Endothelial cell of umbilical vein (primary cell): ENCODE measurements around the gene LINC01488.

Experiments used
- POLR2A ChIP-seq: IDR thresholded peaks from 2 replicates; pipeline ENCODE4 v1.6.1; 2012; ENCODE audit warnings: low read depth, mild to moderate bottlenecking, control low read depth, low read length
- POLR2AphosphoS5 ChIP-seq: IDR thresholded peaks from 2 replicates; pipeline ENCODE4 v1.6.1; 2012; ENCODE audit warnings: low read depth, mild to moderate bottlenecking, control low read depth, low read length, moderate library complexity; ENCODE audit not compliant: insufficient read depth
- TF ChIP-seq, protein P1 (sequence below), 2 donors: IDR thresholded peaks; 1 replicate in 1 of 2; 2 replicates in 1 of 2; pipeline ENCODE4 v1.5.1; 2011; ENCODE audit warnings: low read length in 2 of 2, mild to moderate bottlenecking in 2 of 2, moderate library complexity in 2 of 2, control low read depth in 1 of 2, inconsistent platforms in 1 of 2, low read depth in 1 of 2; ENCODE audit not compliant: insufficient read depth in 1 of 2; ENCODE audit errors: extremely low read depth in 1 of 2

DNA sequence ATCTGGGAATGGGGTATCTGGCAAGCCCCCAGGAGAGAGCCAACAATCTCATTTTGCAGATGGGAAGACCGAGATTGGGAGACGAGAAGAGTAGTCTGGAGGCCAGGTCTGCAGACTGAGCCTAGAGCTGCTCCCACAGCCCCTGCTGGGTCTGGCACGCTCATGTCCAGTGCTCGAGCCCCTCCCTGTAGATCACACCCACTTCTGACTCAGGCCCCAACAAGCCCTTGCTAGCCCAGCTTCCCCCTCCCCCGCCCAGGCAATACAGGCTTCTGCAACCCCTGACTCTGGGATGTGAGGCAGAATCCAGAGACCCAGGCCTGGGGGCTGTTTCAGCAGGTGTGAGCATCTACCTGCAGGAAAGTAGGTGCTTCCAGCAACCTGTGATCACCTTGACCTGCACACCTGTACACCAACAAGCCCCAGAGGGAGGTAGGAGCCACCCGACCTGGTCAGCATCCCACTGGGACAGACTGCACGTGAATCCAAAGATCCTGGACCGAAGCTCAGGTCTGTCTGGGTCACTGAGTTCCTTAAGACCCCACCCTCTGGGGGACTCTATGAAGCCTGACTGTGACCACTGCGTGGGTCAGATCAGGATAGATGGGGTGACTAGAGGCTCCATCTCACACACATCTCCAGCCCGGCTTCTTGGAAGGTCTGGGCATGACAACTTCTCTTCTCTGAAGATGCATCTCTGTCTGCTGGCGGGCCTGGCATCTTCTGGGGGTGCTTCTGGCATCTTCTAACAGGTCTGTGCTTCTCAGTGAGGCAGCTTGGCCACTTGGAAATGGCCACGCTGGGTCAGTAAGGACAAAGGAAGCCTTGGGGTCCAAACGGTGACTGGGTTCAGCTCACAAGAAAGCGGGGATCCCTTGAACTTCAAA lies 29.3 kb downstream of the LINC01488 start:
- TF ChIP-seq, protein P1, sequence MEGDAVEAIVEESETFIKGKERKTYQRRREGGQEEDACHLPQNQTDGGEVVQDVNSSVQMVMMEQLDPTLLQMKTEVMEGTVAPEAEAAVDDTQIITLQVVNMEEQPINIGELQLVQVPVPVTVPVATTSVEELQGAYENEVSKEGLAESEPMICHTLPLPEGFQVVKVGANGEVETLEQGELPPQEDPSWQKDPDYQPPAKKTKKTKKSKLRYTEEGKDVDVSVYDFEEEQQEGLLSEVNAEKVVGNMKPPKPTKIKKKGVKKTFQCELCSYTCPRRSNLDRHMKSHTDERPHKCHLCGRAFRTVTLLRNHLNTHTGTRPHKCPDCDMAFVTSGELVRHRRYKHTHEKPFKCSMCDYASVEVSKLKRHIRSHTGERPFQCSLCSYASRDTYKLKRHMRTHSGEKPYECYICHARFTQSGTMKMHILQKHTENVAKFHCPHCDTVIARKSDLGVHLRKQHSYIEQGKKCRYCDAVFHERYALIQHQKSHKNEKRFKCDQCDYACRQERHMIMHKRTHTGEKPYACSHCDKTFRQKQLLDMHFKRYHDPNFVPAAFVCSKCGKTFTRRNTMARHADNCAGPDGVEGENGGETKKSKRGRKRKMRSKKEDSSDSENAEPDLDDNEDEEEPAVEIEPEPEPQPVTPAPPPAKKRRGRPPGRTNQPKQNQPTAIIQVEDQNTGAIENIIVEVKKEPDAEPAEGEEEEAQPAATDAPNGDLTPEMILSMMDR (IDR thresholded peaks at IDR 0.05; ENCODE audit: extremely low read depth in 1 of 2, insufficient read depth in 1 of 2, low read depth in 1 of 2, low read length in 2 of 2) = no peak
- TF ChIP-seq POLR2A (no peak), POLR2AphosphoS5 (no peak)
